A673 (cell line): ENCODE results near the gene ARHGEF40. TPM values are rescaled to one million over a fixed set of nuclear protein-coding genes. Genes with fewer than 3 reads are reported as not detected.

Experiments
- BruUV-seq: library from RNA; stranded (reverse); fragments of 400-500 nt; replicated peaks from 2 replicates; lab custom pipeline; 2021; lab: Mats Ljungman, UMichigan
- CTCF ChIA-PET: fragments of 300-600 bp; sonication (Branson Sonifier 250); formaldehyde crosslinking; loops from one replicate; lab custom pipeline; 2022; ENCODE audit warnings: antibody characterized with exemption; lab: Charles Lee
- POLR2A ChIA-PET: fragments of 300-600 bp; sonication (Branson Sonifier 250); formaldehyde crosslinking; loops from one replicate; lab custom pipeline; 2022; ENCODE audit warnings: antibody characterized with exemption; ENCODE audit not compliant: low non-redundant PET; lab: Charles Lee
- DNase-seq: peaks from one replicate; pipeline ENCODE4 v3.0.0-alpha.2; 2015; ENCODE audit warnings: low spot score
- H3K27ac ChIP-seq: fragments of 200-600 bp; sonication (generic); 2 replicates; pipeline ENCODE4 v1.5.1; 2016; ENCODE audit warnings: mixed run types, low read depth, mild to moderate bottlenecking, mixed read lengths, antibody characterized with exemption, low read length; ENCODE audit not compliant: poor library complexity, severe bottlenecking
- H3K27me3 ChIP-seq: fragments of 200-600 bp; sonication (generic); replicated peaks from 2 replicates; pipeline ENCODE4 v1.6.1; 2017; ENCODE audit warnings: mixed run types, low read depth, mild to moderate bottlenecking, mixed read lengths, antibody characterized with exemption, low read length; ENCODE audit not compliant: insufficient read depth, poor library complexity
- H3K36me3 ChIP-seq: fragments of 200-600 bp; sonication (generic); 2 replicates; pipeline ENCODE4 v1.6.1; 2016; ENCODE audit warnings: mixed run types, mild to moderate bottlenecking, mixed read lengths, antibody characterized with exemption, low read length; ENCODE audit not compliant: insufficient read depth, poor library complexity, severe bottlenecking
- H3K4me1 ChIP-seq: fragments of 200-600 bp; sonication (generic); 2 replicates; pipeline ENCODE4 v1.6.1; 2017; ENCODE audit warnings: mixed run types, mild to moderate bottlenecking, mixed read lengths, antibody characterized with exemption, low read length; ENCODE audit not compliant: insufficient read depth, poor library complexity, severe bottlenecking
- H3K4me3 ChIP-seq: fragments of 200-600 bp; sonication (generic); 2 replicates; pipeline ENCODE4 v1.5.1; 2016; ENCODE audit warnings: low read depth, mixed run types, mild to moderate bottlenecking, mixed read lengths, low read length; ENCODE audit not compliant: poor library complexity, severe bottlenecking
- H3K9me3 ChIP-seq: fragments of 200-600 bp; sonication (generic); 2 replicates; pipeline ENCODE4 v1.6.1; 2016; ENCODE audit warnings: mixed run types, low read depth, mild to moderate bottlenecking, mixed read lengths, antibody characterized with exemption, low read length; ENCODE audit not compliant: poor library complexity, severe bottlenecking
- EZH2 ChIP-seq: fragments of 200-600 bp; sonication (generic); IDR thresholded peaks from 2 replicates; pipeline ENCODE4 v1.6.1; 2017; ENCODE audit warnings: borderline replicate concordance, low read depth, mild to moderate bottlenecking, mixed read lengths, antibody characterized with exemption, low read length; ENCODE audit not compliant: poor library complexity, severe bottlenecking
- intact Hi-C: fragments of 100-400 bp; cut with micrococcal nuclease; formaldehyde crosslinking; loops from one replicate; pipeline ENCODE4 v1.10.0; 2022; ENCODE audit not compliant: unreplicated experiment
- total RNA-seq: library from RNA; stranded (reverse); gene quantifications from 2 replicates; pipeline ENCODE4 v1.2.3, GENCODE V29; 2021
- TF ChIP-seq, protein P1 (sequence below): fragments of 300-800, 200-600 bp; sonication (generic); conservative IDR thresholded peaks from 2 replicates; pipeline ENCODE4 v1.5.1; 2017; ENCODE audit warnings: low read depth, mild to moderate bottlenecking, antibody characterized with exemption, low read length, moderate library complexity, mixed read lengths

The ARHGEF40 gene
- total RNA-seq, 1 experiment from 2014 or later, result 89.6 TPM

DNA sequence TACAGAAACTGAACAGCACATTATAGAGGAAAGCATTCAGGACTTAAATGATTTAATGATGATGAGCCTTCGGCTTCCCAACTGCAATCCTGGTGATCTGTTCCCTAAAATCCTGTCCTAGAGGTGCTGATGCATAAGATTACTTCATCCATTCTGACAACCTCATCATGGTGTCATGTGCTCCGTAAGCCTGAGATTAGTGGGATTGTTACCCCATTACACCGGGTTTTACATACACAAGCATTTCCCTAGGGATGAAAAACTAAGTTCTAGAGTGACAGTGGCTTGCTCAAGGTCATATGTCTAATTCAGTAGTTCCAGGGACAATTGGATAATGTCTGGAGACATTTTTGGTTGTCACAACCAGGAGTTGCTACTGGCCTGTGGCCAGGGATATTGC lies 32.9 kb upstream of the ARHGEF40 start:
- no peak for TF ChIP-seq EZH2
- TF ChIP-seq, protein P1, sequence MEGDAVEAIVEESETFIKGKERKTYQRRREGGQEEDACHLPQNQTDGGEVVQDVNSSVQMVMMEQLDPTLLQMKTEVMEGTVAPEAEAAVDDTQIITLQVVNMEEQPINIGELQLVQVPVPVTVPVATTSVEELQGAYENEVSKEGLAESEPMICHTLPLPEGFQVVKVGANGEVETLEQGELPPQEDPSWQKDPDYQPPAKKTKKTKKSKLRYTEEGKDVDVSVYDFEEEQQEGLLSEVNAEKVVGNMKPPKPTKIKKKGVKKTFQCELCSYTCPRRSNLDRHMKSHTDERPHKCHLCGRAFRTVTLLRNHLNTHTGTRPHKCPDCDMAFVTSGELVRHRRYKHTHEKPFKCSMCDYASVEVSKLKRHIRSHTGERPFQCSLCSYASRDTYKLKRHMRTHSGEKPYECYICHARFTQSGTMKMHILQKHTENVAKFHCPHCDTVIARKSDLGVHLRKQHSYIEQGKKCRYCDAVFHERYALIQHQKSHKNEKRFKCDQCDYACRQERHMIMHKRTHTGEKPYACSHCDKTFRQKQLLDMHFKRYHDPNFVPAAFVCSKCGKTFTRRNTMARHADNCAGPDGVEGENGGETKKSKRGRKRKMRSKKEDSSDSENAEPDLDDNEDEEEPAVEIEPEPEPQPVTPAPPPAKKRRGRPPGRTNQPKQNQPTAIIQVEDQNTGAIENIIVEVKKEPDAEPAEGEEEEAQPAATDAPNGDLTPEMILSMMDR, result no peak
- no peak overlapping the region for H3K27ac ChIP-seq
- BruUV-seq, result no TSS peak
- H3K9me3 ChIP-seq, result no peaks in the 10 kb centered on the region
- no peaks in the 10 kb centered on the region for H3K36me3 ChIP-seq
- CTCF ChIA-PET, result interaction anchor here (1.0 kb wide), 1 partner anchor 23 kb away, joined by 3 read pairs; no protein-coding TSS in a partner anchor
- intact Hi-C loops, result loop anchor here (10.0 kb wide), 1 partner anchor 342 kb away; no protein-coding TSS in a partner anchor
- H3K4me3 ChIP-seq, result no peak overlapping the region
- POLR2A ChIA-PET, result no interaction called here
- no peaks in the 10 kb centered on the region for H3K4me1 ChIP-seq
- DNase-seq, result no peak
- no peaks in the 10 kb centered on the region for H3K27me3 ChIP-seq

DNA sequence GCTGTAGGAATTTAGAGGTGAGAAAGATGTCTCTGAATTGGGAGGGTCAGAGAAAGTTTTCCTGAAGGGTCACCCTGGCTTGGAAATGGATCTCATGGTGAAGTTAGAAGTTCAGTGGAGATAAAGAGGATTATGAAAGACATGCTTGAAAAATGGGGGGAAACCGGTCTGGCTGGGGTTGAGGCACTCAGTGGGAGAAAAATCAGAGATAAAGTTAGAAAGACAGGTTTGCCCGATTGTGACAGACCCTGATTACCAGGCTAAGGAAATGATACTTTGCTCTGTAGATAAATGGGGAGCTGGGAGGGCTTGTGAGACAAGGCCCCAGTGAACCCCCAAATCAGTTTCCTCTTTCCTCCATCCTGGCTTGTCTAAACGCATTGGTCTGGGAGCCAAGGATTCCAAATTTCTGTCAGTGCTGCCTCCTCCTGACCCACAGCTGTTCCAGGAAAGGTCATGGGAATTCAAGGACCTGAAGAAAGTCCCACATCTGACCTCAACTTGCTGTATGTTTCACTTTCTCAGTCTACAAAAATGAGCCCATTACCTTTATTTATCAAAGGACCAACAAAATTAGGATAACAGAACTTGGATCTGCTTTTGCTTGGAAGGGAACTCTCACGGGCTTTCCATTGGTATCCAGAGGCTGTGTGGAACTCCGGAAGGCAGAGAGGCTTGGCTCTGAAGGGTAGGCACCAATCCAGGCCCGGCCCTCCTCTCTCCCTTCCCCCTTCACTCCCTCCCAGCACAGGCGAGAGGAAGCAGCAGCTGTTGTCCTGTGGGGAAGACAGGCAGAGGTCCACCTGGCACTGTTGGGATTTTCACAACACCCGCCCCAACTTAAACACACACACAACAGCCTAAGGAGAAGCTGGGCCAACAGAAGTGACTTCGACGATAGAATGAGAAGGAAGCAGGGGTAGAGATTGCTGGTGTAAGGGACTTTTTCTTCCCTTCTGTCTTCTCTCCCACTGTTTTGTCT lies 31.4 kb upstream of the ARHGEF40 start:
- BruUV-seq, result no TSS peak
- H3K4me1 ChIP-seq, result no peaks in the 10 kb centered on the region
- H3K27ac ChIP-seq, result no peak overlapping the region
- CTCF ChIA-PET, result no interaction called here
- no peak overlapping the region for H3K4me3 ChIP-seq
- H3K27me3 ChIP-seq, result no peaks in the 10 kb centered on the region
- DNase-seq, result no peak
- intact Hi-C loops, result loop anchor here (10.0 kb wide), 1 partner anchor 344 kb away; no protein-coding TSS in a partner anchor
- H3K36me3 ChIP-seq, result no peaks in the 10 kb centered on the region
- TF ChIP-seq EZH2, result no peak
- TF ChIP-seq, protein P1, result no peak
- POLR2A ChIA-PET, result no interaction called here
- H3K9me3 ChIP-seq, result no peaks in the 10 kb centered on the region

DNA sequence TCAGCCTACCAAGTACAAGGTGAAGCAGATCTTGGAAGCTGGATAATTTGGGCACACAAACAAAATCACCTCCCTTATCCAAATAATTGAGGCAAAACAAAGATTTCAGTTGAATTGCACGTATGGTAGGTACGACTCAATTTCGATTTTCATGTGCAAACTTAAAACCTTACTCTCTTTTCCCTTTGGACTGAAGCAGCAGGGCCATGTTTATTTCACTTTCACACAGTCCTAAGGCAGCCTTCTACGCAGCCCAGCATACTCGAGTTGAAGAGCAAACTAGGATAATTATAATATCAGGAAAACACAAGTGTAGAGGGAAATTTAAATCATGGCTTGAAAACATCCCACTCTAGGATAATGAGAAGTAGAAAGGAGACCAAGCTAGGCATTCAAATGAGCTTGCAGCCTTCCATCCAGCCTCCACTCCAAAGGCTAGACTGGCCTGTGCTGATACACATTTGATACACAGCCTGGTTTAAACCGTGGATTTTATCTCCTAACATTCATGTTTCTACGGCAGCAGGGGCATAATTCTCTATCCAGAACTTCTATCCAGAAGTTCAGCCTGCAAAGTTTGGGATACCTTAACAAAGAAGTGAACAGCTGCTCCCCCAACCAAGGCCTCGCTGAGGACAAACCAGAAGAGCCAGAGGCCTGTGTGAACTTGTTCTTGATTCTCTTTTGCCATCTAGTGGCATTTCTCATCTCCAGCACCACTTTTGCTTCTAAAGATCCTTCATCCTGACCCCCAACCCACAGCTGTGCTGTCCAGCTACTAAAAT lies 30.3 kb upstream of the ARHGEF40 start:
- no peak for TF ChIP-seq EZH2
- TF ChIP-seq, protein P1, result peak; percentile 66
- peak; percentile 68 for DNase-seq
- POLR2A ChIA-PET, result no interaction called here

More for the DNA sequence above, 30.3 kb upstream of the ARHGEF40 start:
- CTCF ChIA-PET, result interaction anchor here (0.6 to 2.0 kb wide), 5 partner anchors 25 to 281 kb away, joined by 3 to 44 read pairs (median 3); no protein-coding TSS in a partner anchor
- intact Hi-C loops, result loop anchor here (1.0 to 10.0 kb wide), 2 partner anchors 25 to 345 kb away; no protein-coding TSS in a partner anchor
- Histone ChIP-seq H3K4me1 (no peaks in the 10 kb centered on the region), H3K9me3 (no peaks in the 10 kb centered on the region), H3K36me3 (no peaks in the 10 kb centered on the region), H3K27me3 (no peaks in the 10 kb centered on the region), H3K4me3 (no peak overlapping the region), H3K27ac (no peak overlapping the region)
- no TSS peak for BruUV-seq
